SU-DHL-6 (cell line): Measurements from ENCODE around the gene B4GALNT3.

Experiments
- EZH2phosphoT487 ChIP-seq: fragments of 200-600 bp; sonication (generic), shearing (Covaris generic); conservative IDR thresholded peaks from 2 replicates; pipeline ENCODE4 v1.6.1; 2018; ENCODE audit warnings: mild to moderate bottlenecking, antibody characterized with exemption, low read length, moderate library complexity, mixed read lengths
- TF ChIP-seq, protein P1 (sequence below): fragments of 200-600 bp; sonication (generic); IDR thresholded peaks from one replicate; pipeline ENCODE4 v1.5.1; 2017; ENCODE audit warnings: antibody characterized with exemption, mild to moderate bottlenecking, low read length, moderate library complexity; ENCODE audit not compliant: insufficient read depth, poor library complexity, severe bottlenecking

DNA sequence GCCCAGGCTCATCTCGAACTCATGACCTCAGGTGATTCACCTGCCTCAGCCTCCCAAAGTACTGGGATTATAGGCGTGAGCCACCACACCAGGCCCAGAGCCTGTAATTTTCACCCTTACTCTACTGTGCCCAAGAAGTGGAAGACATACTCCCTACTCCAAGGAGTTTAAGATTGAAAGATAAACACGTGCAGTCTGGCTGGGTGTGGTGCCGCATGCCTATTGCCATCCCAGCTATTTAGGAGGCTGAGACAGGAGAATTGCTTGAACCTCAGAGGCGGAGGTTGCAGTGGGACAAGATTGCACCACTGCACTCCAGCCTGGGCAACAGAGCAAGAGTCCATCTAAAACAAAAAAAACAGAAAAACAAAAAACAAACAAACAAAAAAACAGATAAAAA is 113.5 kb downstream of the B4GALNT3 start:
- TF ChIP-seq, protein P1, sequence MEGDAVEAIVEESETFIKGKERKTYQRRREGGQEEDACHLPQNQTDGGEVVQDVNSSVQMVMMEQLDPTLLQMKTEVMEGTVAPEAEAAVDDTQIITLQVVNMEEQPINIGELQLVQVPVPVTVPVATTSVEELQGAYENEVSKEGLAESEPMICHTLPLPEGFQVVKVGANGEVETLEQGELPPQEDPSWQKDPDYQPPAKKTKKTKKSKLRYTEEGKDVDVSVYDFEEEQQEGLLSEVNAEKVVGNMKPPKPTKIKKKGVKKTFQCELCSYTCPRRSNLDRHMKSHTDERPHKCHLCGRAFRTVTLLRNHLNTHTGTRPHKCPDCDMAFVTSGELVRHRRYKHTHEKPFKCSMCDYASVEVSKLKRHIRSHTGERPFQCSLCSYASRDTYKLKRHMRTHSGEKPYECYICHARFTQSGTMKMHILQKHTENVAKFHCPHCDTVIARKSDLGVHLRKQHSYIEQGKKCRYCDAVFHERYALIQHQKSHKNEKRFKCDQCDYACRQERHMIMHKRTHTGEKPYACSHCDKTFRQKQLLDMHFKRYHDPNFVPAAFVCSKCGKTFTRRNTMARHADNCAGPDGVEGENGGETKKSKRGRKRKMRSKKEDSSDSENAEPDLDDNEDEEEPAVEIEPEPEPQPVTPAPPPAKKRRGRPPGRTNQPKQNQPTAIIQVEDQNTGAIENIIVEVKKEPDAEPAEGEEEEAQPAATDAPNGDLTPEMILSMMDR: no peak
- no peak for TF ChIP-seq EZH2phosphoT487
